K562 treated with DMSO at 1 percent for 24 hours (cell line): ENCODE measurements around the gene RCOR3. TPM values are rescaled to one million over a fixed set of nuclear protein-coding genes. Genes with fewer than 3 reads are reported as not detected.

Experiments used
- total RNA-seq: library from RNA; unstranded; fragments of 300-600 nt; gene quantifications from 2 replicates; pipeline ENCODE4 v1.2.3, GENCODE V29; 2022; ENCODE audit warnings: low read depth; ENCODE audit not compliant: insufficient read depth

RCOR3 gene
- total RNA-seq = 21.0 and 22.5 TPM in 2 replicates

GRCh38 chr1:211258756-211259637 is at the start of gene RCOR3:
RCOR3 (plus strand) TSS chr1:211259366; CDS start chr1:211259561, 195 bp downstream.

DNA sequence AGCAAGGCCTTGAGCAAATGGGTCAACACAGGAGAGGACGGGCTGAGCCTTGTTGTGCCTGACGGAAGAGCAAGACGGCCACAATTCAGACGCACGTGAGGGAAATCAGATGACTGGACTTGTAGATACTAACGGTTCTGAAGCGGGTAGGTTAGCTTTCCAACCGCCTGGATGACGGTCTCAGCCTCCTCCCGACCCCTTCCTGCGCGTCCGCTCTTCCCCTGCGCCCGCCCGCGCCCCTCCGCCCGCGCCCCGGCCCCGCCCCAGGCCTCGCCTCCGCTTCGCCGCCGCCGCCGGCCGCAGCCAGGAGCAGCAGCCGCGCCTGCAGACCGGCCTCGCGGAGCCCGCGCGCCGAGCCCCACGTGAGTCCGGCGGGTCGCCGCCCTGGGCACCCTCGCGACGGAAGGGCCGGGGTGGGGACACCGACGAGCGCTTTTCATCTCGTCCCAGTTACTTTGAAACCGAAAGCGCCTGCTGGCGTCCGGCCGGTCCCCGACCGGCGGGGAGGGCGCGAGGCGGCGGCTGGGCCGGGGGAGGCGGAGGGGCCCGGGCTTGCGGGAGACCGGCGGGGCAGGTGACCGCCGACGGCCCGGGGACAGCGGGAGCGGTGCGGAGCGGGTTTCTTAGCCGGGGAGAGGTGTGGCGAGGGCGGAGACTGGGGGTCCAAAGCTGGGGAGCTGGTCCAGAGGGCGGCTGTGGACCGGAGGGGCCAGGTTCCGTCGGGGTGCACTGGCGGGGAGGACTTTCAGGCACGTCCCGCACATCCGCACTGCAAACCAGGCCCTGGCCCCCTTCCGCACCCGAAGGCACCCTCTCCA is 67.6 kb downstream of the RCOR3 start, which contains the start of gene TRAF5:
Gene TRAF5, plus strand, starts transcription at position 306 of the 818 bp plus-strand sequence. CDS start 26,407 bp downstream, outside the sequence.

Other genes starting within 250 kb of the RCOR3 start
- not detected in 2 replicates for gene KCNH1, start 125.2 kb upstream of the RCOR3 start, total RNA-seq
- gene TRAF5, start 67.5 kb downstream of the RCOR3 start, total RNA-seq = 3.9 and 6.0 TPM in 2 replicates
- gene RD3, start 232.8 kb downstream of the RCOR3 start, total RNA-seq = not detected in 2 replicates